BJ (cell line): ENCODE measurements around the gene AQP2. TPM values are rescaled to one million over a fixed set of nuclear protein-coding genes. Genes with fewer than 3 reads are reported as not detected.
"Not testable (repeated sequence)": the region's sequence is repeated elsewhere in the genome, so short reads cannot be mapped to it uniquely, and the experiment has no call there.

Experiments
- CTCF ChIA-PET: fragments of 350-600 bp; formaldehyde crosslinking; extraction: SDS; loops from one replicate; lab custom pipeline; 2021; ENCODE audit warnings: antibody characterized with exemption, inconsistent platforms; lab: Yijun Ruan, JAX
- POLR2A ChIA-PET: fragments of 300-600 bp; sonication (Branson Sonifier 250); formaldehyde crosslinking; extraction: SDS; loops from one replicate; lab custom pipeline; 2021; ENCODE audit warnings: antibody characterized with exemption; lab: Charles Lee
- DNase-seq: peaks from one replicate; pipeline ENCODE4 v3.0.0-alpha.2; 2011; ENCODE audit warnings: low read depth
- H3K27me3 ChIP-seq: 2 replicates; pipeline ENCODE4 v1.6.0; 2011; ENCODE audit warnings: low read length; ENCODE audit not compliant: control insufficient read depth, insufficient read depth
- H3K36me3 ChIP-seq: 2 replicates; pipeline ENCODE4 v1.5.1; 2011; ENCODE audit warnings: low read length; ENCODE audit not compliant: control insufficient read depth, insufficient read depth
- H3K4me3 ChIP-seq: 2 replicates; pipeline ENCODE4 v1.5.1; 2011; ENCODE audit warnings: low read depth, mild to moderate bottlenecking, control low read depth, low read length
- polyA plus RNA-seq: library from polyadenylated mRNA; depleted of rRNA; stranded (reverse); fragments of >200 nt; gene quantifications from 2 replicates; pipeline ENCODE4 v1.2.3, GENCODE V29; 2011
- TF ChIP-seq, protein P1 (sequence below): IDR thresholded peaks from 2 replicates; pipeline ENCODE4 v1.5.1; 2011; ENCODE audit warnings: low read depth, mild to moderate bottlenecking, control low read depth, inconsistent platforms, low read length, moderate library complexity; ENCODE audit not compliant: insufficient read depth

The AQP2 gene
- polyA plus RNA-seq, 1 experiment = not detected

GRCh38 chr12:49987625-49988303, 37.2 kb downstream of the AQP2 start:
- H3K36me3 ChIP-seq = no peaks in the 10 kb centered on the region; the same call in 1 of the 2 replicates
- ChIA-PET CTCF (interaction anchor here (1.4 to 1.5 kb wide), 2 partner anchors 20 to 51 kb away, joined by 3 read pairs; no protein-coding TSS in a partner anchor), POLR2A (no interaction called here)
- TF ChIP-seq, protein P1, sequence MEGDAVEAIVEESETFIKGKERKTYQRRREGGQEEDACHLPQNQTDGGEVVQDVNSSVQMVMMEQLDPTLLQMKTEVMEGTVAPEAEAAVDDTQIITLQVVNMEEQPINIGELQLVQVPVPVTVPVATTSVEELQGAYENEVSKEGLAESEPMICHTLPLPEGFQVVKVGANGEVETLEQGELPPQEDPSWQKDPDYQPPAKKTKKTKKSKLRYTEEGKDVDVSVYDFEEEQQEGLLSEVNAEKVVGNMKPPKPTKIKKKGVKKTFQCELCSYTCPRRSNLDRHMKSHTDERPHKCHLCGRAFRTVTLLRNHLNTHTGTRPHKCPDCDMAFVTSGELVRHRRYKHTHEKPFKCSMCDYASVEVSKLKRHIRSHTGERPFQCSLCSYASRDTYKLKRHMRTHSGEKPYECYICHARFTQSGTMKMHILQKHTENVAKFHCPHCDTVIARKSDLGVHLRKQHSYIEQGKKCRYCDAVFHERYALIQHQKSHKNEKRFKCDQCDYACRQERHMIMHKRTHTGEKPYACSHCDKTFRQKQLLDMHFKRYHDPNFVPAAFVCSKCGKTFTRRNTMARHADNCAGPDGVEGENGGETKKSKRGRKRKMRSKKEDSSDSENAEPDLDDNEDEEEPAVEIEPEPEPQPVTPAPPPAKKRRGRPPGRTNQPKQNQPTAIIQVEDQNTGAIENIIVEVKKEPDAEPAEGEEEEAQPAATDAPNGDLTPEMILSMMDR = no peak
- no peaks in the 10 kb centered on the region for H3K27me3 ChIP-seq
- H3K4me3 ChIP-seq = no peak overlapping the region
- no peak for DNase-seq

GRCh38 chr12:49989400-49989799, 38.9 kb downstream of the AQP2 start:
- H3K27me3 ChIP-seq, H3K36me3 ChIP-seq, H3K4me3 ChIP-seq, DNase-seq, POLR2A ChIA-PET: not testable (repeated sequence)
- CTCF ChIA-PET = interaction anchor here (1.0 to 5.1 kb wide), 3 partner anchors 9 to 67 kb away, joined by 3 to 17 read pairs (median 7); no protein-coding TSS in a partner anchor

- TF ChIP-seq, protein P1 = no peak
- no peak for DNase-seq
Measured at GRCh38 chr12:49990273-49990672, 39.7 kb downstream of the AQP2 start.

GRCh38 chr12:49998453-49998852, 47.9 kb downstream of the AQP2 start:
- Histone ChIP-seq H3K36me3 (no peaks in the 10 kb centered on the region), H3K27me3 (no peaks in the 10 kb centered on the region), H3K4me3 (no peak overlapping the region)
- TF ChIP-seq, protein P1 = no peak
- DNase-seq = no peak
- POLR2A ChIA-PET = no interaction called here
- CTCF ChIA-PET = interaction anchor here (0.6 kb wide), 1 partner anchor 41 kb away, joined by 3 read pairs; no protein-coding TSS in a partner anchor

More at GRCh38 chr12:49990273-49990672, 39.7 kb downstream of the AQP2 start:
- POLR2A ChIA-PET = no interaction called here
- Histone ChIP-seq H3K4me3 (no peak overlapping the region), H3K27me3 (no peaks in the 10 kb centered on the region), H3K36me3 (no peaks in the 10 kb centered on the region; the same call in none of the 2 replicates)
- CTCF ChIA-PET = interaction anchor here (0.7 to 5.1 kb wide), 4 partner anchors 9 to 66 kb away, joined by 3 to 17 read pairs (median 5); no protein-coding TSS in a partner anchor

- DNase-seq = no peak
- H3K36me3 ChIP-seq = no peaks in the 10 kb centered on the region
- CTCF ChIA-PET = interaction anchor here (0.8 to 2.2 kb wide), 3 partner anchors 11 to 37 kb away, joined by 3 to 12 read pairs (median 3); no protein-coding TSS in a partner anchor
- no peaks in the 10 kb centered on the region for H3K27me3 ChIP-seq
- POLR2A ChIA-PET = no interaction called here
- no peak overlapping the region for H3K4me3 ChIP-seq
- TF ChIP-seq, protein P1 = no peak
Measured at GRCh38 chr12:50003595-50003994, 53.1 kb downstream of the AQP2 start.
